Mucosa of rectum (tissue), 2 donors: ENCODE measurements around the gene GJB6.

Source experiments
- H3K27ac ChIP-seq, 2 donors: one replicate each; pipeline ENCODE4 v1.7.0; 2013; ENCODE audit warnings: inconsistent platforms in 2 of 2, low read depth in 2 of 2, low read length in 2 of 2
- H3K27me3 ChIP-seq, 2 donors: one replicate each; pipeline ENCODE4 v1.7.0; 2013; ENCODE audit warnings: low read length in 2 of 2; ENCODE audit not compliant: control insufficient read depth in 2 of 2, insufficient read depth in 2 of 2
- H3K36me3 ChIP-seq, 2 donors: one replicate each; pipeline ENCODE4 v1.7.0; 2013; ENCODE audit warnings: low read length in 2 of 2; ENCODE audit not compliant: control insufficient read depth in 2 of 2, insufficient read depth in 2 of 2
- H3K4me1 ChIP-seq, 2 donors: one replicate each; pipeline ENCODE4 v1.7.0; 2013; ENCODE audit warnings: low read length in 2 of 2, mild to moderate bottlenecking in 1 of 2; ENCODE audit not compliant: control insufficient read depth in 2 of 2, insufficient read depth in 2 of 2
- H3K4me3 ChIP-seq, 2 donors: one replicate each; pipeline ENCODE4 v1.7.0; 2013; ENCODE audit warnings: low read length in 2 of 2
- H3K9ac ChIP-seq, 2 donors: one replicate each; pipeline ENCODE4 v1.7.0; 2013; ENCODE audit warnings: low read length in 2 of 2, low read depth in 1 of 2, mild to moderate bottlenecking in 1 of 2
- H3K9me3 ChIP-seq, 2 donors: one replicate each; pipeline ENCODE4 v1.7.0; 2013; ENCODE audit warnings: low read length in 2 of 2; ENCODE audit not compliant: control insufficient read depth in 2 of 2
- donor health status: healthy.
- donor health status: Normal muscosa, but diverticular disease.

The GJB6 gene

DNA sequence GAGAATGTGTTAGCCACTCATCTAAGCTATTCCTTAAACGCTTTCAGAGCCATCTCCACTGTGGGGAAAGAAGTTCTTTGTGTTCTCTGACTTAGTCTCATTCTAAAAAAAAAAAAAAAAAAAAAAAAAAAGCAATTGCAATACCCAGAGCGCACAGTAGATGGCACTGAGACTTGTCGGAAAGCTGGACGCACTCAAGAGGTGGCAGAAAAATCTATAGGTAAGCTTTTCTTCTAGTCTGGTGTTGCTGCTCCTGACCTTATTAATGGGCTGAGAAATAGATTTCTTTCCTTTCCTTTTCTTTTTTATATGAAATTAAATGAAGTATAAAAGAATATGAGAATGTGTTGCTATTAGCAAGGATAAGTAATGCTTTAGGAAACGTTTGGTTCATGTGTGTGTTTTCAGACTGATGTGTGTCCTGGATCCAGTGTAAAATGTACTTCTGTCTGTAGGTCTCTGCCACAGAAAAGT lies 34.7 kb downstream of the GJB6 start:
- no peaks in the 10 kb centered on the region for H3K36me3 ChIP-seq
- H3K4me3 ChIP-seq, result peak overlapping the region in 1 of 2 donors; percentile 20
- H3K27ac ChIP-seq, result no peak overlapping the region
- peak overlapping the region in 1 of 2 donors; percentile 26 for H3K9ac ChIP-seq
- peaks cover 19 to 21% of the 10 kb centered on the region in 2 donors for H3K27me3 ChIP-seq
- H3K4me1 ChIP-seq, result peaks cover 17 to 24% of the 10 kb centered on the region in 2 donors
- H3K9me3 ChIP-seq, result no peaks in the 10 kb centered on the region

DNA sequence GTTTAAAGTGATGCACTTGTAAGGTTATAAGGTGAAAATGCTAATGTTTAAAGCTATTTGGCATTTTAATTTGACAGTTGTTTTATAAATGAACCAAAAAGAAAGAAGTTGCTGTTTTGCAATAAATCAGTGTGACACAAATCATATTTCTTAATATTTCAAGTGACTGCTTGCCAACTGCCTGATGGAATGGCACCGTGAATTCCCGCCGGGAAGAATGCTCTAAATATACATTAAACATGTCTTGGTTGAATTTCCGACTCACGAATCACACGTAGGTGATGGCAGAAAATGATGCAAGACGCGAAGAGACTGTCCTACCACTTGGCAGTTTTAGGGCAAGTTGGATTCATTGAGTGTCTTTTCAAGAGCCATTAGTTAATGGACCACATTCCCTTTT lies 36.3 kb downstream of the GJB6 start:
- H3K27ac ChIP-seq, result no peak overlapping the region
- no peaks in the 10 kb centered on the region for H3K9me3 ChIP-seq
- peaks cover 24 to 27% of the 10 kb centered on the region in 2 donors for H3K27me3 ChIP-seq
- peaks cover 27 to 36% of the 10 kb centered on the region in 2 donors for H3K4me1 ChIP-seq
- no peak overlapping the region for H3K4me3 ChIP-seq
- no peaks in the 10 kb centered on the region for H3K36me3 ChIP-seq
- H3K9ac ChIP-seq, result no peak overlapping the region

- Histone ChIP-seq H3K4me3 (peak overlapping the region in 1 of 2 donors; percentile 56), H3K4me1 (peaks cover 43 to 44% of the 10 kb centered on the region in 2 donors), H3K36me3 (peaks cover 3% of the 10 kb centered on the region in 2 donors), H3K27me3 (peaks cover 24 to 27% of the 10 kb centered on the region in 2 donors), H3K27ac (no peak overlapping the region), H3K9me3 (no peaks in the 10 kb centered on the region), H3K9ac (no peak overlapping the region)
These were observed 38.0 kb downstream of the GJB6 start for GRCh38 chr13:20193907-20194631.

DNA sequence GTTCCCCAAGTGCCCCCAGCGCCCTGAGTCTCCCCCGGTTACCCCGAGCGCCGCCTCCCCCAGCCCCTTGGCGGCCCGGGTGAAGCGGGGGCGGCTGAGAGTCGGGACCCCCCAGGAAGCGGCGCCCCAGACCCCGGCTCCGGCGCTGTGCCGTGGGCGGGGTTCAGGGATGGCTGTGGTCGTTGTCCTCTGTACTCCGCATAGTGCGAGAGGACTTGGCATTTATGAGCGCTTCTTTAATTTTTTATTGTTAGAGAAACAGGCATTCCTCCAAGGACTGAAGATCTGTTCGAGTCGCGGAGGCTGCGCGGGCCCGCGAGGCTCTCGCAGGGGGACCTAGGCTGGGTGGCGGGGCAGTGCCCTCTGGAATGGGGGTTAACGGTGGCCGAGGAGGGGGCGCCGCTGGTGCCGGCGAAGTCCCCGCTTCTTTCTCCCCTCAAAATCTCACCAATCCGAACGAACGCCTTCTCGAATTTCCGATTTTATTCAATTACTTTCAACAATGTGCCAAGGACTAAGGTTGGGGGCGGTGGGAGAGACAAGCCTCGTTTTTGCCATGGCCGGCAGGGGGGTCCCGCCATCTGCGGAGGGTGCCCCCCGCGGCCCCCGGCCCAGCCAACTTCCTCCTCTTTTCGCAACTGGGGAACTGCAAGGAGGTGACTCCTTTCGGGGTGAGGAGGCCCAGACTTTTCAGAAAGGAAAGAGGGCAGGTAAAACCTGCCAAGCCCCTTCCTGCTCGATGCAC lies 38.8 kb downstream of the GJB6 start:
- Histone ChIP-seq H3K27me3 (peaks cover 24 to 27% of the 10 kb centered on the region in 2 donors), H3K9ac (no peak overlapping the region)

GRCh38 chr13:20192836-20193161 lies 39.3 kb downstream of the GJB6 start, which contains the start of gene GJB2:
Gene GJB2, minus strand, starts transcription at chr13:20192938. Its CDS starts 3,357 bp downstream, at chr13:20189581.
- Histone ChIP-seq H3K9me3 (no peaks in the 10 kb centered on the region), H3K4me3 (peak within 1 kb of the TSS; percentile 73), H3K27ac (peak within 1 kb of the TSS; percentile 76 to 78), H3K36me3 (peaks cover 11 to 14% of the 10 kb centered on the region in 2 donors), H3K4me1 (peaks cover 36 to 37% of the 10 kb centered on the region in 2 donors), H3K9ac (peak within 1 kb of the TSS; percentile 68 to 76), H3K27me3 (peaks cover 24 to 27% of the 10 kb centered on the region in 2 donors)

More for the DNA sequence above, 38.8 kb downstream of the GJB6 start:
- no peak overlapping the region for H3K27ac ChIP-seq
- peaks cover 8 to 9% of the 10 kb centered on the region in 2 donors for H3K36me3 ChIP-seq
- H3K4me3 ChIP-seq, result peak overlapping the region; percentile 56 to 73
- H3K9me3 ChIP-seq, result no peaks in the 10 kb centered on the region
- H3K4me1 ChIP-seq, result peaks cover 41 to 42% of the 10 kb centered on the region in 2 donors

- peaks cover 24 to 27% of the 10 kb centered on the region in 2 donors for H3K27me3 ChIP-seq
- peak overlapping the region; percentile 76 to 78 for H3K27ac ChIP-seq
- peak overlapping the region; percentile 73 for H3K4me3 ChIP-seq
- no peaks in the 10 kb centered on the region for H3K9me3 ChIP-seq
- peaks cover 33 to 36% of the 10 kb centered on the region in 2 donors for H3K4me1 ChIP-seq
- peak overlapping the region; percentile 68 to 76 for H3K9ac ChIP-seq
- H3K36me3 ChIP-seq, result peaks cover 11 to 16% of the 10 kb centered on the region in 2 donors
These were observed 39.8 kb downstream of the GJB6 start for GRCh38 chr13:20192158-20192835.

DNA sequence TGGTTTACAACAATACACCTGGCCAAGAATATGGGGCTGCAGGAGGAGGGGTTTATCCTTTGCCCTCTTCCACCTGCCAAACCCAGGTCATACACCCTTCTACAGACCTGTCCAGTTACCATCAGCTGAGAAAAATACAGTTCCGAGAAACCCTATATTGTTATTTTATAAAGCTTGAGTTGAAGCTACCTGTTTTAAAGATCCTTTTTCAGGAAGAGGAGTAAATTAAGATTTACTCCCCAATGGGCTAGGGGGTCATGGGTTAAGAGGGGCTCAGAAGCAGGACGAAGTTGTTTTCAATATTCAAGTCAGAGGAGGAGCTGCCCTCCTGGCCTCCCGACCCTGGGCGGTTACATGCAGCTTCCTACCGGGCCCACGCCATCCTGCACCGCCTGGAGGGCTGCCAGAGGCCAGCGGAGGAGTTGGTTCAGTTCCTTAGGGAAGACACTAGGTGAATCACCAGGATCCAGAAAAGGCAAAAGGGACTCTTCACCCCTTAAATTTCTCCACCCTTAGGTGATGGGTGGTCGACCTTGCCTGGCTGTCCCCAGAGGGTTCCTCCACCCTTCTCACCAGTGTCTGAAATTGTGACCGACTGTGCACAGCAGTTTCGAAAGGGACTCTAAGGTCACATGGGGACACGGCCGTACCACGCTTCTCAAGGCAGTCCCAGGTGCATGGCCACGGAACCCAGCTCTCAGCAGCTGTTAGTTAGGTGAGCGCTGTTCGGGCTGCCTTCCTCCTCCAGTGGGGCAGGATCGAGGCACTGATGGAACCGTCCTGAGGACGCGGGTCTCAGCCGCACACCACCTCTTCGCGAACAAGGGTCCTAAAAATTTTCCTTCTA lies 40.6 kb downstream of the GJB6 start:
- peaks cover 33% of the 10 kb centered on the region in 2 donors for H3K4me1 ChIP-seq
- H3K27me3 ChIP-seq, result peaks cover 22 to 24% of the 10 kb centered on the region in 2 donors
- peaks cover 11 to 16% of the 10 kb centered on the region in 2 donors for H3K36me3 ChIP-seq
- H3K4me3 ChIP-seq, result peak overlapping the region; percentile 73
- H3K9ac ChIP-seq, result peak overlapping the region; percentile 68 to 76
- peak overlapping the region; percentile 76 to 78 for H3K27ac ChIP-seq
- H3K9me3 ChIP-seq, result no peaks in the 10 kb centered on the region

DNA sequence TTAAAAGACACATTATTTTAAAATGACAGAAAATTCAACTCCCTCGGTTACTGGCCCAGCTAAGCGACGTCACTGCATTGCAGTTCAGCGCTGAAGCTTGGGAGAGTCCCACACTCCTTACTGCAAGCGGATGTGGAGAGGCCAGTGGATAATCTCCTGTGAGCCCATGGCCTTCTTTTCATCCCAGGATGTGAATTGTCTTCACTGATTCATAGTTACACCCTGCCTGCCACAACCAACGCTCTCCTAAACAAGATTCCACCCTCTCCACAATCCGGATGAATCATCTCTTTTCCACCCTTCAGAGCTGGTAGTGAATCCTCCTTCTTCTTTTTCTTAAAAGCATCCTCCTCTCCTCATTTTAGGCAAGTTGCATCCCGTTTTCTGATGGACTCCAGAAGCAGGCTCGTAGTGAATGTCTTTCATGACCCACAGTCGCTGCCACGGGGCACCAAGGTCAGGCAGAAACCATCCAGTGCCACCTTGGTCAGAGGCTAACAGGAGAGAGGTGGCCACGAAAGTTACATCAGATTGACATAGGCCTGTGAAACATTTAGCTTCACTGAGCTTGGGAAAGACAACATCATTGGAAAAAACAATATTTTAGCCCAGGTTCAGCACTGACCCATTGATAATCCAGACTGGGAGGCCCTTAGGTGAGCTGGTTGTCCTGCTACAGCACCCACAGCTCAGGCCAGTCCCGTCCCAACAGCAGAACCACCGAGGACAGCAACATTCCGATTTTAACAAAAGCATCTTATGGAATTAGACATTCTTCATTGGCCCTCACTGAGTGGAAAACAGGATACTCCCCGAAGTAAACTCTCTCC lies 41.4 kb downstream of the GJB6 start:
- peaks cover 11 to 16% of the 10 kb centered on the region in 2 donors for H3K36me3 ChIP-seq
- H3K9me3 ChIP-seq, result no peaks in the 10 kb centered on the region
- H3K4me3 ChIP-seq, result peak overlapping the region in 1 of 2 donors; percentile 73
- no peak overlapping the region for H3K27ac ChIP-seq
- peaks cover 33% of the 10 kb centered on the region in 2 donors for H3K4me1 ChIP-seq
- H3K9ac ChIP-seq, result peak overlapping the region in 1 of 2 donors; percentile 17
- H3K27me3 ChIP-seq, result peaks cover 20 to 22% of the 10 kb centered on the region in 2 donors
